Lower leg skin (tissue), 3 donors: ENCODE results near the gene ZBTB1.

Experiments
- CTCF ChIP-seq, 3 donors: fragments of 450-650 bp; IDR thresholded peaks; one replicate each; pipeline ENCODE4 v1.5.1; 2016; ENCODE audit warnings: antibody characterized with exemption in 3 of 3, mild to moderate bottlenecking in 3 of 3, moderate library complexity in 2 of 3
- POLR2A ChIP-seq, 2 donors: fragments of 450-650 bp; IDR thresholded peaks; one replicate each; pipeline ENCODE4 v1.6.1; 2016 to 2017; ENCODE audit warnings: antibody characterized with exemption in 2 of 2, mild to moderate bottlenecking in 1 of 2, moderate library complexity in 1 of 2

- no peak for TF ChIP-seq CTCF (IDR thresholded peaks at IDR 0.05)
- no peak for TF ChIP-seq POLR2A (IDR thresholded peaks at IDR 0.05)
Observed at GRCh38 chr14:64536488-64537245, 32.1 kb downstream of the ZBTB1 start.
